HG02970 (cell line): ENCODE results near the gene MT1H.
"Not testable (repeated sequence)": the region's sequence is repeated elsewhere in the genome, so short reads cannot be mapped to it uniquely, and the experiment has no call there.

Experiments
- ATAC-seq: cut with Tn5 transposase; IDR thresholded peaks from one replicate; pipeline ENCODE4 v1.9.1; 2021; ENCODE audit warnings: mild to moderate bottlenecking, moderate library complexity, moderate number of reproducible peaks; ENCODE audit not compliant: unreplicated experiment, low FRiP score

The MT1H gene

GRCh38 chr16:56711862-56712261 is 42.2 kb downstream of the MT1H start:
- no peak for ATAC-seq

GRCh38 chr16:56713794-56714193 is 44.2 kb downstream of the MT1H start:
- no peak for ATAC-seq

- ATAC-seq = no peak
Measured at GRCh38 chr16:56715126-56715525, 45.5 kb downstream of the MT1H start.

- no peak for ATAC-seq
Measured at GRCh38 chr16:56716761-56717160, 47.1 kb downstream of the MT1H start.

GRCh38 chr16:56717532-56717931 is 47.9 kb downstream of the MT1H start:
- ATAC-seq = not testable (repeated sequence)
